Calu3 (cell line): Measurements from ENCODE around the gene CNTNAP2. TPM values are rescaled to one million over a fixed set of nuclear protein-coding genes. Genes with fewer than 3 reads are reported as not detected.

ENCODE experiments used
- BruUV-seq: library from RNA; stranded (reverse); fragments of 400-500 nt; replicated peaks from 2 replicates; lab custom pipeline; 2021; lab: Mats Ljungman, UMichigan
- CTCF ChIA-PET: fragments of 300-600 bp; sonication (Branson Sonifier 250); formaldehyde crosslinking; loops from one replicate; lab custom pipeline; 2022; ENCODE audit warnings: antibody characterized with exemption; lab: Charles Lee
- DNase-seq: peaks from one replicate; pipeline ENCODE4 v3.0.0; 2022
- H3K27ac Mint-ChIP-seq: one replicate; pipeline ENCODE4 v1.8.0; 2022; ENCODE audit warnings: mixed read lengths; ENCODE audit not compliant: unreplicated experiment
- H3K27me3 Mint-ChIP-seq: one replicate; pipeline ENCODE4 v1.8.0; 2022; ENCODE audit warnings: mixed read lengths; ENCODE audit not compliant: unreplicated experiment
- H3K36me3 Mint-ChIP-seq: one replicate; pipeline ENCODE4 v1.8.0; 2022; ENCODE audit warnings: mild to moderate bottlenecking, moderate library complexity, mixed read lengths; ENCODE audit not compliant: insufficient read depth, unreplicated experiment
- H3K4me1 Mint-ChIP-seq: one replicate; pipeline ENCODE4 v1.8.0; 2022; ENCODE audit warnings: mild to moderate bottlenecking, low read depth, mixed read lengths; ENCODE audit not compliant: unreplicated experiment
- H3K4me3 Mint-ChIP-seq: one replicate; pipeline ENCODE4 v1.8.0; 2022; ENCODE audit warnings: mild to moderate bottlenecking, low read depth, moderate library complexity, mixed read lengths; ENCODE audit not compliant: unreplicated experiment
- H3K9me3 Mint-ChIP-seq: one replicate; pipeline ENCODE4 v1.8.0; 2022; ENCODE audit warnings: low read depth, mixed read lengths; ENCODE audit not compliant: unreplicated experiment
- CTCF ChIP-seq: fragments of 200-600 bp; IDR thresholded peaks from one replicate; pipeline ENCODE4 v1.8.0; 2022; ENCODE audit warnings: antibody characterized with exemption; ENCODE audit not compliant: unreplicated experiment
- intact Hi-C: fragments of 100-400 bp; cut with micrococcal nuclease; formaldehyde crosslinking; loops from one replicate; pipeline ENCODE4 v1.10.0; 2022; ENCODE audit not compliant: unreplicated experiment
- total RNA-seq: library from RNA; stranded (reverse); gene quantifications from 2 replicates; pipeline ENCODE4 v1.2.3, GENCODE V29; 2022

CNTNAP2 gene
- total RNA-seq, 1 experiment from 2014 or later, result 1.1 TPM

GRCh38 chr7:146375170-146375569, 258.6 kb downstream of the CNTNAP2 start:
- DNase-seq, result no peak
- Mint-ChIP-seq H3K27ac (no peak overlapping the region), H3K9me3 (peaks cover 23% of the 10 kb centered on the region), H3K4me3 (no peak overlapping the region), H3K27me3 (no peaks in the 10 kb centered on the region), H3K4me1 (no peaks in the 10 kb centered on the region), H3K36me3 (no peaks in the 10 kb centered on the region)
- no TSS peak for BruUV-seq
- TF ChIP-seq CTCF, result no peak
- CTCF ChIA-PET, result no interaction called here
- intact Hi-C loops, result no loop called here

GRCh38 chr7:146378196-146378595, 261.6 kb downstream of the CNTNAP2 start:
- Mint-ChIP-seq H3K27ac (no peak overlapping the region), H3K4me3 (no peak overlapping the region), H3K9me3 (peaks cover 17% of the 10 kb centered on the region), H3K27me3 (no peaks in the 10 kb centered on the region), H3K36me3 (no peaks in the 10 kb centered on the region), H3K4me1 (no peaks in the 10 kb centered on the region)
- TF ChIP-seq CTCF, result no peak
- CTCF ChIA-PET, result no interaction called here
- BruUV-seq, result no TSS peak
- DNase-seq, result no peak
- intact Hi-C loops, result no loop called here

- Mint-ChIP-seq H3K27ac (no peak overlapping the region), H3K27me3 (no peaks in the 10 kb centered on the region), H3K4me1 (no peaks in the 10 kb centered on the region), H3K36me3 (no peaks in the 10 kb centered on the region), H3K9me3 (peaks cover 3% of the 10 kb centered on the region), H3K4me3 (no peak overlapping the region)
- no peak for TF ChIP-seq CTCF
- intact Hi-C loops, result no loop called here
- CTCF ChIA-PET, result no interaction called here
- BruUV-seq, result no TSS peak
- DNase-seq, result no peak
Observed at GRCh38 chr7:146387140-146387539, 270.5 kb downstream of the CNTNAP2 start.

GRCh38 chr7:146388928-146389327, 272.3 kb downstream of the CNTNAP2 start:
- Mint-ChIP-seq H3K4me1 (no peaks in the 10 kb centered on the region), H3K36me3 (no peaks in the 10 kb centered on the region), H3K27ac (no peak overlapping the region), H3K27me3 (no peaks in the 10 kb centered on the region), H3K4me3 (no peak overlapping the region), H3K9me3 (peaks cover 3% of the 10 kb centered on the region)
- no TSS peak for BruUV-seq
- TF ChIP-seq CTCF, result no peak
- CTCF ChIA-PET, result interaction anchor here (0.7 kb wide), 1 partner anchor 288 kb away, joined by 3 read pairs; no protein-coding TSS in a partner anchor
- no peak for DNase-seq
- intact Hi-C loops, result no loop called here
